GM18870 (cell line): ENCODE data around the gene ACP2.

Source experiments
- ATAC-seq: cut with Tn5 transposase; IDR thresholded peaks from one replicate; pipeline ENCODE4 v1.9.1; 2021; ENCODE audit warnings: moderate library complexity; ENCODE audit not compliant: unreplicated experiment

ACP2 gene

GRCh38 chr11:47244448-47245350 lies 3.9 kb downstream of the ACP2 start:
- no peak for ATAC-seq

DNA sequence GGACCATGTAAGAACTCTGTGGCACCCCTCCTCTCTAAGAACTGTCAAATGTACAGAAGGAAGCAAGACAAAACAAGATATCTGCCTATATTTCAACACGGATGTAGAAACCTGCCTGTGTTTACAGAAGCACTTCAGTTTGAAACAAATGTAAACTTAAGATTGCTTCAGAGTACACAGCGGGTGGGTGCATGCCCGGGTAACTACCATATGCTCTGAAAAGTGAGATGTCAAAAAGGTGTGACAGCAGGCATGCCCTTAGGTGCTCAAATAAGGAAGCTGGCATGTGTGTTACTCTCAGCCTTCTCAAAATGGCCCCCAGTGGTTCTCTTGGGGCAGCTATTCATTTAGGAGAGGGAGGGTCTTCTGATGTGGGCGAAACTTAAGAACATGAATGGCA lies 5.2 kb downstream of the ACP2 start:
- no peak for ATAC-seq

GRCh38 chr11:47242596-47243192 lies 5.9 kb downstream of the ACP2 start:
- no peak for ATAC-seq

DNA sequence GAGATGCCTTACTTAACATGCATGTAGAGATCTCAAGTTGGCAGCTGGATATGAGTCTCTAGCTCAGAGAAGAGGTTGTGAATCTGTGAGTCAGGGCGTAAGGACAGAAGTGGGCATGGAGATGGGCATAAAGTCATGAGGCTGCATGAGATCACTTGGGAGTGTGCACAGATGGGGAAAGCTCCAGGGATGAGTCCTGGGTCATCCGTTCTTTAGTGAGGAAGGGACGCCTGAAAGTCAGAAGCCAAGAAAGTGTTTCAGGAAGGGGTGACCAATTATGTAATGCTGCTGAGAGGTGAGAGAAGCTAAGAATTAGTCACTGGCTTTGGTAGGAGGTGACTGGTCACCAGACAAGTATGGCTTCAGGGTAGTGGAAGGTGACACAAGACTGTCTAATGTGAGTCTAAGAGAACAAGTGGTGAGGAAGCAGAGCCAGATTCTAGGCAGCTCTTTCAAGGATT lies 6.7 kb downstream of the ACP2 start:
- no peak for ATAC-seq

DNA sequence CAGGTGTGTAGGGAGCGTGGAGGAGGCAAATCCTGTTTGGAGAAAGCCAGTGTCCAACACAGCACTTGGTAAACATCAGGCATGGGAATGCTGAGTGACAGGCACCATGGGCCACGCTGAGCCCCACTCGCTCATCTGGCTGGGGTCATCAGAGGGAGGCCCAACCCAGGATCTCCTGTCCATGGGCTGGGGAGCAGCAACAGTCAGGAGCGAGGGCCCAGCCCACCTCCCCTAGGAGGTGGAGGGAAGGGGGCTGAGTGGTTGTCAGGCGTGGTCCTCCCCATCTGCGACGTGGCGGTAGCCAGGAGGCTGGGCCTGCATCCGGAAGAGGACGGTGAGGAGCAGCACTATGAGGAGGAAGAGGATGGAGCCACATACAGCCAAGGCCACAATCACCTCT lies 8.8 kb downstream of the ACP2 start:
- no peak for ATAC-seq

GRCh38 chr11:47236482-47236881 lies 12.1 kb downstream of the ACP2 start:
- no peak for ATAC-seq

DNA sequence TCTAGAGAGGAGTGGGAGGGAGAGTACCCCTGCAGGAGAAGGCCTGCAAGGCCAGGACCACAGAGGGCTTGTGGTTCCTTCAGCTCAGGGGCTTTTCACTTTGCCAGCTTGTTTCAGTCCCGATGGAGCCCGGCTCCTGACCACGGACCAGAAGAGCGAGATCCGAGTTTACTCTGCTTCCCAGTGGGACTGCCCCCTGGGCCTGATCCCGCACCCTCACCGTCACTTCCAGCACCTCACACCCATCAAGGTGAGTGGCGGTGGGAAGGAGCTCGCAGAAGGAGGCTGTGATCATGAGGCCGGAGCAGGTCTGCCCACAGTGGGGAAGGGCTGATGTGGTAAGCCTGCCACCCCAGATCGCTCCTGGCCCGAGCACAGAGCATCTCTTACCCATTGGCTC lies 13.5 kb downstream of the ACP2 start:
- no peak for ATAC-seq

GRCh38 chr11:47234669-47235100 lies 13.9 kb downstream of the ACP2 start:
- ATAC-seq: no peak

DNA sequence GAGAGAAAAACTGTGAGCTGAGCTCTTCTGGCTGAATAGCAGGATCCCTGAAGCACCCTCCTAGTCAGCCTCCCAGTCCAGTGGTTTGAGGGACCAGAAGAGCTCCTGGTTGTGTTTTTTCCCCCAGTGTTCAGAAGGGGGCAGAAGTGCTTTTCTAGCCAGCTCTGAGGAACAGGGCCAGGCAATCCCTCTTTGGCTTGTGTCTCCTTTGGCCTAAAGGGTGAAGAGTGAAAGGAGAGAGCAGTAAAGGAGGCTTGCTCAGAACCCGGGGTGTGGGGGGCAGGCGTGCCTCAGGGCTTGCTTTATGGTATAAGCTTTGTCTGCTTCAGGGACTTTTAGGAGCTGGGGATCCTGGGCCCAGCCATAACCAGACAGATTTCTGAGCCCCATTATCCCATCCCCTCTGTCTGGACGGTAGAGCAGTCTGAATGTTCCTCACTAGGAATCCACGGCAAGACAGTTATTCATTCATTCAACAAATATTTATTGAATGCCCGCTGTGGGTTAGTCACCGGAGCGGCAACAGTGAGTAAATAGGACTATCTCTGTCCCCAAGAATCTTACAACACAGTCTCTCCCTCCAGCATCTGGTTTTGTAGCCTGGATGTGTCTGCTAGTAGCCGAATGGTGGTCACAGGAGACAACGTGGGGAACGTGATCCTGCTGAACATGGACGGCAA lies 14.5 kb downstream of the ACP2 start:
- ATAC-seq: no peak

GRCh38 chr11:47233051-47233450 lies 15.6 kb downstream of the ACP2 start:
- ATAC-seq: no peak

DNA sequence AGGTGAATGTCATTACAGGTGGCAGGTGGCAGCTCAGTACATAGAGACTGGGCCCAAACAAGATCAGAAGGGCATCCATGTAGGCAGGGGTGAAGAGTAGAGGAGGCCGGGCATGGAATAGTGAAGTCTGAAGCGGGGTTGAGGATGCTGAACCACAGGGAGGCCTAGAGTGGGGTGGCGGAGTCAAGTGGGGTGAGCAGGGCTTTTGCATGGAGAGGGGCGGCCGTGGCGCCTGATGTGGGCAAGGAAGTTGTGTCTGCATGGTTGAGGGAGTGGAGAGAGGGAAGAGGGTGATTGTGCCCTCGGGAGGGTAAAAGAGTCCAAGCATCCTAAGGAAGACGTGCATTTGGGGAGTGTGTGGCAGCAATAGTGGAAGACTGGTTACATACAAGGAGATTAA lies 19.5 kb downstream of the ACP2 start:
- no peak for ATAC-seq

DNA sequence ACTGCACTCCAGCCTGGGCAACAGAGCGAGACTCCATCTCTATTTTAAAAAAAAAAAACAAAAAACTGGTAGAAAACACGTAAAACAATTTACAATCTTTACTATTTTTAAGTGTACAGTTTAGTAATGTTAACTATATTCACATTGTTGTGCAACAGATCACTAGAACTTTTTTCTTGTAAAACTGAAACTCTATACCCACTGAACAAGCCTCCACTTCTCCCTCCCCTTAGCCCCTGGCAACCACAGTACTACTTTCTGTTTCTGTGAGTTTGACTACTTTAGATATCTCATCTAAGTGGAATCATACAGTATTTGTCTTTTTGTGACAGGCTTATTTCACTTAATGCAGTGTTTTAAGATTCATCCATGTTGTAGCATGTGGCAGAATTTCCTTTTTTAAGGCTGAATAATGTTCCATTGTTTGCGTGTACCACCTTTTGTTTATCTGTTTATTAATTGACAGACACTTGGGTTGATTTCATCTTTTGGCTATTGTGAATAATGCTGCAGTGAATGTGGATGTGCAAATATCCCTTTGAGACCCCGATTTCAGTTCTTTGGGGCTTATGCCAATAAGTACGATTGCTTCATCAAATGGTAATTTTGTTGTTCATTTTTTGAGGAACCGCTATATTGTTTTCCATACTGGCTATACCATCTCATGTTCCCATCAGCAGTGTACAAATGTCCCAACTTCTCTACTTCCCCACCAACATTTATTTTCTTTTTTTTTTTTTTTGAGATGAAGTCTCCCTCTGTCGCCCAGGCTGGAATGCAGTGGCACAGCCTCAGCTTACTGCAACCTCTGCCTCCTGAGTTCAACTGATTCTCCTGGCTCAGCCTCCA lies 22.8 kb downstream of the ACP2 start:
- ATAC-seq: peak; percentile 73

DNA sequence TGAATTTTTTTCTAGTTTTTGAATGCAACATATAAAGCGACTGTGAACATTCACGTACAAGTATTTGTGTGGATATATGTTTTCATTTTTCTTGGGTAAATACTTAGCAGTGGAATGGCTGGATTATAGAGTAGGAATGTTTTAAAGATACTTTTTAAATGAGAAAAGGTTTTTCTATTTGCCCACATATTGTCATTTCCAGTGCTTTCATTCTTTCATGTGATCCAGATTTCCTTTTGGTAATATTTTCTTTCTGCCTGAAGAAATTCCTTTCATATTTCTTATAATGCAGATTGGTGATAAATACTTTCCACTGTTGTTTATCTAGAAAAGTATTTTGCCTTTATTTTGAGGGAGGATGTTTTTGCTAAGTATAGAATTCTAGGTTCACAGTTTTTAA lies 25.9 kb downstream of the ACP2 start:
- ATAC-seq: no peak

- ATAC-seq: no peak
Observed at GRCh38 chr11:47220401-47220821, 28.2 kb downstream of the ACP2 start.

DNA sequence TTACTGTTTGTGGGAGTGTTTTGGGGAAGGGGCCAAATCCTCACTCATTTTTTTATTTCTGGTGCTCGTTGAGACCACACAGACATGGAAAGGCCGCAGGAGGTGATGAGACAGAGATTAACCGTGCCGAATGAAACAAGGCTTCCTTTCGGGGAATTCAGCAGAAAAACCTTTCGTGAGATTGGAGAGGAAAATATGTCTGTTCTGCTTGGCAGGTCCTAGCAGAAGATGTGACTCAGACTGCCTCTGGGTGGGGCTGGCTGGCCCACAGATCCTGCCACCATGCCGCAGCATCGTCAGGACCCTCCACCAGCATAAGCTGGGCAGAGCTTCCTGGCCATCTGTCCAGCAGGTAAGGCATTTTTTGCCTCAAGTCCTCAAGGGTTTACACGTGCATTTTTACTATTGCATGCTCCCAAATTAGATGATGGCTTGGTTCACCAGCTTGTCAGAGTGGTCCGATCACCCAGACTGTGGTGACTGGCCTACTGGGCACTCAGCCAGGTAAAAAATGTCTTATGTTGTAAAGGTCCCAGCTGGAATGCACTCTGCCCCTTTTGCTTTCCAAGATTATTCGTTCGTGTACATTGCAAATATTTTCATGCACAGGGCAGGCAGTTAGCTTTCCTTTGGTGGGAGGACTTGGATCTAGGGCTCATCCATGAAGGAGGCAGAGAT lies 32.4 kb downstream of the ACP2 start:
- no peak for ATAC-seq

- ATAC-seq: no peak
Observed at GRCh38 chr11:47215366-47215910, 33.2 kb downstream of the ACP2 start.

GRCh38 chr11:47213950-47214565 lies 34.6 kb downstream of the ACP2 start:
- ATAC-seq: peak; percentile 66

- ATAC-seq: no peak
Observed at GRCh38 chr11:47212938-47213337, 35.7 kb downstream of the ACP2 start.

DNA sequence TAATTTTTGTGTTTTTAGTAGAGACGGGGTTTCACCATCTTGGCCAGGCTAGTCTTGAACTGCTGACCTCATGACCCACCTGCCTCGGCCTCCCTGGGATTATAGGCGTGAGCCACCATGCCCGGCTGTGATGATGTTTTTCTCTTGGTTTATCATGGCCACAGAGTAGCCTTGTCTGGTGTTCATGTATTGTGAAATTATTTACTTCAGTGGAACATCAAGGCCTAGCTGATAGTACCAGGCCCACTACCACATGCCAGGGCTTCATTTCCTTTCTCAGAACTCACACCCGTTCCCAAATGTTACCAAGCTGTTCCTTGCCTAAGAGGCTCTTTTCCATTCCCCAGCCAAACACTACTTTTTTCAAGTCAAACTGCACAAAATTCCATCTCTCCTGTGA lies 40.0 kb downstream of the ACP2 start:
- ATAC-seq: no peak
